GM18909 (cell line): ENCODE data around the gene LAMA2.

Experiments
- ATAC-seq: cut with Tn5 transposase; IDR thresholded peaks from one replicate; pipeline ENCODE4 v1.9.1; 2021; ENCODE audit warnings: mild to moderate bottlenecking; ENCODE audit not compliant: unreplicated experiment, poor library complexity

The LAMA2 gene

DNA sequence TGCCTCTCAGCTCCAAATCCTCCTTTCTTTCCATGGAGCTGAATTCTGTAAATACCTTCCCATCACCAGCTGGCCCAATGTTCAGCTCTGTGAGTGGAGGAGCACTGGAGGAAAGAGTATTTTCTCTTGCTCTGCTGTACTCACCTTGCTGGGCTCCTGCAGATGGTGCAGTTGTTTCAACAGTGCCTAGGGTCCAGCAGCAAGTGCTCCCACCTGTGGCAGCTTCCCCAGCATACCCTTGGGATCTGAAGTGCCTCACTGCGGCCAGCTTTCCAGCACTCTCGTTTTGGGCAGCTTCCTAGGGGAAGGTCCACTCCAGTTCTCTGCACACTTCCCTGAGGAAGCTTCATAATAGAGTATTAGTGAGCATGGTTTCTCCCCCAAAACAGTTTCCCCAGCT lies 656.1 kb downstream of the LAMA2 start:
- no peak for ATAC-seq

DNA sequence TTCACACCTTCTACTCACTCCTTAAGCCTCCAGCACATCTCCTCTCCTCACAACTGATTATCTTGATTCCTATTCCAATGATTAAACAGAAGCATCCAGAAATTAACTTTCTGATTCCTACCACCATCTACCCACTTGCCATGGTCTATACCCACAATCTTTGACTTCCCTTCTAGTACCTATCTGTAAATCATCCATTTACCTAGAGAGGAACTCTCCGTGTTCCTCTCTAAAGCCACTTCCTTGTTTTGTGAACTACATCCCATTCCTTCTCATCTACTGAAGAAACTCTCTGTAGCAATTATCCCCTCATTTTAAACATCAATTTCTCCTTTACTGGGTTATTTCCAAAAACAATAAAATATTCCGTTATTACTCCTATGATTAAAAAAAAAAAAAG lies 659.8 kb downstream of the LAMA2 start:
- ATAC-seq, result no peak

DNA sequence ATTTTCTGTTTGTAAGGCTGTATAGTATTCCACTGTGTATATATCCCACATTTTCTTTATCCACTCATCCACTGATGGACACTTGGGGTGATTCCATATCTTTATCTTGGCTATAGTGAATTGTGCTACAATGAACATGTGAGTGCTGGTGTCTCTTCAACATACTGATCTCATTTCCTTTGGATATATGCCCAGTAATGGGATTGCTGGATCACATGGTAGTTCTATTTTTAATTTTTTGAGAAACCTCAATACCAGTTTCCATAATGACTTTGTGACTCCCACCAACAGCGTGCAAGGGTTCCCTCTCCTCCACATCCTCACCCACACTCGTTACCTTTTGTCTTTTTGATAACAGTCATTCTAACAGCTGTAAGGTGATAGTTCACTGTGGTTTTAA lies 661.0 kb downstream of the LAMA2 start:
- ATAC-seq, result no peak

DNA sequence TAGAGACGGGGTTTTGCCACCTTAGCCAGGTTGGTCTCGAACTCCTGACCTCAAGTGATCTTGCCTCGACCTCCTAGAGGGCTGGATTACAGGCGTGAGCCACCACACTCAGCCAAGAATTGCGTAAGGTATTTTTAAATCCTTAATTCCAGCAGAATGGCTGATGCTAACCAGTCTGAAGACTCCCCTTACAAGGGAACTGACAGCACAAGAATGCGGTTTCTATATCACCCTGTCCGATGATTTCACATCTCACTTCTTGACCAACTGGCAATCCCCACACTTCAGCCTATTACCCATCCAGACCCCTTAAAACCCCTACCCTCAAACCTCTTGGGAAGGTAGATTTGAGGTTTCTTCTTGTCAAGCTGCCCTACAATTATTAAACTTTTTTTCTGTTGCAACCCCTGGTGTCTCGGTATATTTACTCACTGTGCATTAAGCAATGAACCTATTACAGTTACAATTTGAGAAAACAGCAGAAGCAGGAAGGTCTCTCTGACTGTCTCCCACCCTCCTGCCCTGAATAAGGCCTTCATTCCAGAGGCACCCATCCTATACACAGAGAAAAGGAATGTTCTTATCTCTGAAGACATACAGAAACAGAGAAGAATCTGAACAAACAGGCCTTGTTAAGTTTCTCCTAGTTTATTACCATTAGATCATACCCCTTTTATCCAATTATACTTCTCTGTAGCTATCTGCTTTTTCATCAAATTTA lies 662.1 kb downstream of the LAMA2 start:
- no peak for ATAC-seq

DNA sequence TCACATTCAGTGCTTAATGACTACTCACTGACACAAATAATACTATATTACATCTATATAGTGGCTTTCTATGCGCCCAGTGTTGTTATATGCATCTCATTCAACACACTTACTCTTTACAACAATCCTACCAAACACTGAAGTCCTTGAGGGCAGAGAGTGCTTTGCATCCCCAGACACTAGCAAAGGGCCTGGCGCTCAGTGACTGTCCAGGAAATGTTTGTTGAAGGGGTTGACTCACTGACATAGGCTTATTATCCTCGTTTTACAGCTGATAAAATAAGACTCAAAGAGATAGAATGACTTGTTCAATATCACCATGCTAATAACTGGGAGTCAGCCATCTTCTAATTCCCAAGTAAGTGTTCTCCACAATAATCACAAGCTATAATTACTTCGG lies 663.8 kb downstream of the LAMA2 start:
- ATAC-seq, result no peak

DNA sequence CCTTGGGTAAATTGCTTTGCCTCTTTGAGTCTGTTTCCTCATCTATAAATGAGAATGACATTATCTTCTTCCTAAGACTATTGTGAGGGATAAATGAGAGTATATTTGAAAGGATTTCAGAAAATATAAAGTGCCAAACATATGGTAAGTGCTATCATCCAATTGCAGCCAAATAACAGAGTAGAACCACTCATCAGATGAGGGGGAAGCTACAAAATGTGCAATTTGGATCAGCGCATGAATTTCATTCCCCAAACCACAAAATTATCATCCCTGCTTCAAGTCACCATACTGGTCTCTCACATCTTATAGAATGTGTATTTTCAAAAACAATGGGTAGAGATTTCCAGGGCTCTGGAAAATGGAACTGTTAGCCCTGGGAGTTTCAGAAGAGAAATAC lies 668.5 kb downstream of the LAMA2 start:
- ATAC-seq, result no peak

DNA sequence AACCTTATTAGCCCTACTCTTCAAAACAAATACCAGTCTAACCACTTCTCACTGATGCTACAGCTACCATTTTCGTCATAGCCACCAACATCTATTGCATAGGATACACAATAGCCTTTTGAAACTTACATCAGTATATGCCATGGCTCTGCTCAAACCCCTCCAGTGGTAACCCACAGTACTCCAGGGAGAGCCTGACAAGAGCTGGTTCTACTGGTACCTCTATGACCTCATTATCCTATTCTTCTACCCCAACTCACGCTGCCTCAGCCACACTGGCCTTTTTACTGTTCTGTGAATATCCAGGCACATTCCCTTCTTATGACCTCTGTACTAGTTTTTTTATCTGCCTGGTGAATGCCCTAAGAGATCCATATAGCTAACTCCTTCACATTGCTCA lies 669.5 kb downstream of the LAMA2 start:
- ATAC-seq, result no peak

DNA sequence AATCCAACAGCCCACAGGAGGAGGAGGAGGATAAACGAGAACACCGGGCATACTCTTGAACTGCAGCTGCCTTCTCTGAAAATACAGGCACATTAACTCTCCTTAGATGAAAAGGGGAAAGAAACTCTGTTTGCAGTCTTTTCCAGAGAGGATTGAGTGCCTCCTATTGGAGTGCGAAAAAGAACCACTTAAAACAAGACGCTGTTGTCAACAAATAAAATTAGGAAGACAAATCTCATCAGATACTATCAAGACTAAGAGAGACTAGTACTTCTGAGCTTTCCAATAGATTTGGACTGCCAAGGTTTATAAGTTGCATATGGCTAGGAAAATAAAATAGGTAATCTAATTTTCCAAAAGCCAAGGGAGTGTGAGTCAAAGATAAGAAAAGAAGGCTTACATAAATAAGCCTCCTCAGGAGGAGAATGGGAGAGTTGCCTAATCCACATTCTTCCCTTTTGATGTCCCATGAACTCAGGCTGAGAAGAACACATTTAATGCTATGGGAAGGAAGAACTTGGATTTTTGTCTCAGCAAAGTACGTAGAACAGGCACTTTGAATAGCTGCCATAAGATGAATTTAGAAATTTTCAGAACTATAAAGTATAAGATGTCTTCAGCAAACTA lies 672.4 kb downstream of the LAMA2 start:
- no peak for ATAC-seq

DNA sequence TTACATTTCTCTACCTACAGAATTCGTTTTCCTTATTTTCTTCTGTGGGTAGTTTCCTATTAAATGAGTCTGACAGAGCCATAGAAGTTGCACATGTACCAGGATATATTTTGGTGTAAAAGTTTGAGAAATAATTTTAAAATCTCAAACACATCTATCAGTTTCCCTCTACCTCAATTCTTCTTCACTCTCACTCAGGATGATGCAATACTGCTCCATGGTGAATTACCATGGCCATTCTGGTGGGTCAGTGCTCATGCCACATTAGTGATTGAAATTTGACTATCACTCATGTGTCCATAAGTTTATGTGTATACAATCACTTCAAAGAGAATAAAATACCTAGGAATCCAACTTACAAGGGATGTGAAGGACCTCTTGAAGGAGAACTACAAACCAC lies 675.3 kb downstream of the LAMA2 start:
- no peak for ATAC-seq

DNA sequence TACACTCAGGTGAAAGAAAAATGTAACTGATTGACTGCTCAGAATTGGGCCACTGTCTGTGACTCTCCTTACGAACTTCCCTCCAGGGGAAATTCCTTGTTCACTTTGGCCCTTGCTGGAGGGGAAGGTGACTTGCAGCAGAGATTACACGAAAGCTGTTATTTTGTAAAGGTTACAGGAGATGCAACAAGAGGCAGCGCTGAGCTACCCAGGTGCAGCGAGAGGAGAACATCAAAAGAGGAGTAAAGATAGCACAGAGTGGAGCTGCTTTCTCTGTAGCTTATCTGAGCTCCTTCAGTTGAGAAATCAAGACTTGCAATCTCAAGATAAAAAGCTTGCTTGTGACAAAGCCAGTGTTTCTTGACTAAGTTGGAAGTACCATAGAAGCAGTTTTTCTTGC lies 682.4 kb downstream of the LAMA2 start:
- ATAC-seq, result no peak

DNA sequence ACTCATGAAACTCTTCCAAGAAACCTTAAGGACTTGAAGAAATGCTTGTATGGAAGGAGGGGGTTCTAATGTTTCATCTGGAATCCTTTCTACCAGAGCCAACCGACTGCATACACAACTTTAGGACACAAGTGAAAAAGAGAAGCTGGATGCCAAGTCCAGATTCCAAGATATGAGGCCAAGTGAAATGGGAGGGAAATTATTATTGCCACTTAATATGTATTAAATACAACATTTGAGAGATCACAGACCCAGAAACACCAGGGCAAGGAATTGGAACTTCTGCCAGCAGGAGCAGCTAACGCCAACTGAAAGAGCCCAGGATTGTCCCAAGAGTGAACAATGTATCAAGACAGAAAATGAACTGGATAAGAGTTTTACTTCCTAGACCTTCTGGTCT lies 682.9 kb downstream of the LAMA2 start:
- no peak for ATAC-seq
